ENCODE results near the gene SAMD4B. TPM values are rescaled to one million over a fixed set of nuclear protein-coding genes. Genes with fewer than 3 reads are reported as not detected.
"Not testable (repeated sequence)": the region's sequence is repeated elsewhere in the genome, so short reads cannot be mapped to it uniquely, and the experiment has no call there.

Gene SAMD4B
- total RNA-seq, 2 donors from 2014 or later = 44.5 to 72.2 TPM

DNA sequence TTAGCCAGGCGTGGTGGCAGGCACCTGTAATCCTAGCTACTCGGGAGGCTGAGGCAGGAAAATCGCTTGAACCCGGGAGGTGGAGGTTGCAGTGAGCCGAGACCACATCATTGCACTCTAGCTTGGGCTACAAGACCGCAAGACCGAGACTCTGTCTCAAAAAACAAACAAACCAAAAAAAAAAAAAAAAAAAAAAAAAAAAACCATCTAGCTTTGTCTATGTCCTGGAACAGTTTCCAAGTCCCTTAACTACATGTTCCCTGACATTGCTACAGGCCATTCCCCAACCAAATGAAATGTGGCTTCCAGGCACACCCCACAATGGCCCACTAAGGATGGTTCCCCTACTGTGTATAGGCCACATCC, 32.9 kb upstream of the SAMD4B start:
- intact Hi-C loops (cut with DNase I); ATAC-seq; DNase-seq: not testable (repeated sequence)

DNA sequence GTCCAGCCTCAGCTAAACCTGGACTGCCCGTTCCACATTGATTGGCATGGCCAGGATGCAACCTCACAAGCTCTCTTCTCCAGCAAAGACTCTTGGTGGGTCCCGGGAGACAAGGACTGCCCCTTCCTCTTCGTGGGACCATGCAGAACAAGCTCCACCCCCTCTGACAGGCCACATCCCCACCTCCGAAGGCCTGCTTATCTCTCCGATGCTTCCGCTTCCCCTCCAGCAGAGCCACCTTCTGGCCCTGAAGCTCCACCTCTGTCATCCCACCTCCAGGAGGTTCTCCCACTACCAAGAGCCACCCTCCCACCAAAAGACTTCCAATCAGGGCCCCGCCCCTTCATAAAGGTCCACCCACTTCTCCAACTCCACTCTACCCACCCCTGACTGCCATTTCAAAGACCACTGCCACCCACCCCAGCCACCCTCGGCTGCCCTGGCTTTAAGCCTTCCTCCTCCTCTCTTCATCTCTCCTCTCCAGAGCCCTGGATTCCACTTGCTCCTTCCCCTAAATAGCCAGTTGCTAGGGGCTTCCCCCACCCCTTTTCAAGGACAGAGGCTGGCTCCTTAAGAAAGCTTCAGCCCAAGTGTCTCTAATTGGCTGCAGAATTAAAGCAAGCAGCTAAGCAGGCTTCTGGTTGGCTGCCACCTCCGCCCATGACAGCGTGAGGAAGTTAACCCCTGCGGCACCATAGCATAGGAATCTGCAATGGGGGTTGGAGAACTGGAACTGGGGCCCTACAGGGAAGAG, 31.5 kb upstream of the SAMD4B start:
- ATAC-seq (no peak), DNase-seq (no peak)
- intact Hi-C loops (cut with DNase I) = no loop called here

DNA sequence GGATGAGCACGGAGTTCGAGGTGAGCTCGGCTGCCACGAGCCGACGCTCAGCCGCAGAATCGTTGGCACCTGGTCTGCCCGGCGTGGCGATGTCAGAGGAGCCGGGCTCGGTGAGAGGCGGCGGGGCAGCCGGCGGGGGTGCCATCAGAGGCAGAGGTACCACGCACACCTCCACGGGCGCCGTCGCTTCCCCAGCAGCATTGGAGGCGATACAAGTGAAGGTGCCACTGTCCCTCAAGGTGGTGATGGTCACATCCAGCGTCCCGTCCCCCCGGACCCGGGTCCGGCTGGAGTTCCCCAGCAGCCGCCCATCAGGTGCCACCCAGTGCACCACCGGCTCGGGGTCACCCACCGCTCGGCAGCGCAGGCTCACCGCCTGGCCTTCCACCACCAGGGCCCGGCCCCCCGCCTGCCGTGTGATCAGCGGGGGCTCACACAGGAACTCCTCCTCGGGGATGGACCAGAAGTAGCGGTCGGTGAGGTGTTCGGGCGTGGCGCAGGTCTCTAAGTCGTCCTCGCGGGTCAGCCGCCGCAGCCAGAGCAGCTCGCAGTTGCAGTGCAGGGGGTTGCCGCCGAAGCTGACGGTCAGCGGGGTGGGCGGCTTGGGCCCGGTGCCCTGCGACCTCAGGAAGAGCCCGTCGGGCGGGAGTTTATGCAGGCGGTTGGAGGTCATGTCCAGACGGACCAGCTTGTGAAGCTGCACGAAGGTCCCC, 28.0 kb upstream of the SAMD4B start:
- no peak for DNase-seq
- intact Hi-C loops (cut with DNase I) = no loop called here
- ATAC-seq = no peak

DNA sequence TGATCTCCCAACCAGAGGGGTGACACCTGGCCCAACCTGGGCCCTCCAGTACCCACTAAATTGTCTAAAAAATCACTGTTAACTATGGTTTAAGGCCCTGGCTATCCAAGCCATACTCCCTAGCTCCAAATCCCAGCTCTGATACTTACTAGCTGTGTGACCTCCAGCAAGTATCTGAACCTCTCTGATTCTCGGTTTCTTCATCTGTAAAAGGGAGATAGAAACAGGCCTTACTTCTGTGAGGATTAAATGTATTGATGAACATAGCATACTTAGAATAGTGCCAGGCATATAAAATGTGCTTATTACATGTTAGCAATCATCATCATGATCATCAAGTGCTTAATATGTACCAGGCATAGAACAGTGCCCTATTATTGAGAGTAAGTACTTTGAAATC, 26.3 kb upstream of the SAMD4B start:
- ATAC-seq = no peak

DNA sequence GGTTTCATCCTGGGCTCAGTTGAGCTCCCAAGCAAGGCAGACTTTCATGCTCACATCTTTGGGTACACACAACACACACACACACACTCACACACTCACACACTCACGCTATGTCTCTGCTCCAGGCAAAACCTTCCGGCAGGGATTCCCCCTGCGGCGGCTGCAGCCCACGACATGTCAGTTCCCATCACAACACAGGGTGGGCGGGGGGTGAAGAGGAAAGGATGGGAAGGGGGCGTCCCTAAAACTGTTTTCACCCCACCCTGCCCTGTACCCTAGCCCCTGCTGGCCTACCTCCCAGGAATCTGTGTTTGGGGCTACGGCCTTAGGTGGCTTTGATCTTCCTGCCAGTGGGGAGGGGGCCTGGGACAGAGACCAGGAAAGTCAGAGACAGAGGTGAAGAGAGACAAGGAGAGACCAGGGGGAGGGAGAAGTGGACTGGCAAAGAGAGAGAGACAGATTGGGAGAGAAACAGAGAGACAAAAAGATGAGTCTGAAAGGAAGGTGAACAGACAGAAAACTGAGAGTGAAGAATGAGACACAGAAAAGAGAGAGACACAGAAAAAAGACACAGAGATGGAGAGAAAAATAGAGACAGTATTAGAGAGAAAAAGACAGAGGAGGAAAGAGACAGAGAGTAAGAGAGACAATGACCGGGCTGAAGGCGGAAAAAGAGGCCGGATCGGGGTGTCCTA, 25.4 kb upstream of the SAMD4B start:
- ATAC-seq (no peak), DNase-seq (no peak)
- intact Hi-C loops (cut with DNase I) = no loop called here

More for the DNA sequence above, 26.3 kb upstream of the SAMD4B start:
- DNase-seq = no peak
- intact Hi-C loops (cut with DNase I) = no loop called here

DNA sequence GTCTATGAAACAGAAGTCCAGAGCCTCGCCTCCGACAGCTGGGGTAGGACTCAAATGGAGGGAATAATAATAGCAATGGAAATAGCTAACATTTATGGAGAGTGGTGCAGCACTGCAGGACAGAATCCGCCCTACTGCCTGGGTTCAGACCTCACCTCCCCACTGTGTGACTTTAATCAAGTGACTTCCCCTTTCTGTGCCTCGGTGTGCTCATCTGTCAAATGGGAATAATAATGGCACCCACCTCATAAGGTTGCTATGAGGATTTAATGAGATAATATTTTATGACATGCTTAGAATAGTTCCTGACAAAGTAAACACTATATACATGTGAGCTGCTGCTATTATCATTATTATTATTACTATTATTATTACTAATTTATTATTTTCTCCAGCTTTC, 24.7 kb upstream of the SAMD4B start:
- DNase-seq = no peak
- intact Hi-C loops (cut with DNase I) = no loop called here
- ATAC-seq = no peak

DNA sequence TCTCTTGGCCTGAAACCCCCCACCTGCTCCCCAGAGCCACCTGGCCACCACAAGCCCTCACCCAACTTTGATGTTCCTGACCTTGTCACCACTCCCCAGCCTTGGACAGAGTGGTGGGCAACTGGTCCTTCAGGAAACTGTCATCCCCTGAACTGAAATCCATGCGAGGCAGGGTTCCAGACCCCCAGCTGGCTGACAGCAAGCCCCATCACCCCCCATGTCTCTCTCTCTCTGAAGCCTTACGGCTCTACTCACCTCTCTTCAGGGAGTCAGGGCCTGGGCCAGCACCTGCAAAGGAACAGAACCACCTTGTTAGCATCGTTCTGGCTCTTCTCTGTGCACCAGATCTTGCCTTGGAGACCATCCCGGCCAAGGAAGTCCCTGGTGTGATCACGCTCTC, 24.1 kb upstream of the SAMD4B start:
- intact Hi-C loops (cut with DNase I) = no loop called here
- DNase-seq (no peak), ATAC-seq (no peak)

DNA sequence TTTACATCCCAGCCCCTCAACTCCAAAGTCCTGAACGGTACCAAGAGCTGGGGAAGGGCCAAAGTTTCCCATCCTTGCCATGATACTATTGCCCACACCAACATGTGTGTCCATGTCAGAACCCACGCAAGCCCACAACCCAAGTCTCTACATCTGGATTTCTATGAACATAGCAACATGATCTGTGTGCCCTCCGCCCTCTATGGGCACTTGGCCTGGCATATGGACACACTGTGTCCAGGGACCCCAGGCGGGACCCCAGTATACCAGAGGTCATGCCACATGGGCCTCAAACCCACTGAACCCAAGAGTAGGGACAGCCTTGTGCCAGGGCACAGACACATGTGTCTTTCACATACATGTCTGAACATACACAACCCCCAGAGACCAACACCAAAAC, 23.5 kb upstream of the SAMD4B start:
- DNase-seq = no peak
- no peak for ATAC-seq
- intact Hi-C loops (cut with DNase I) = no loop called here

DNA sequence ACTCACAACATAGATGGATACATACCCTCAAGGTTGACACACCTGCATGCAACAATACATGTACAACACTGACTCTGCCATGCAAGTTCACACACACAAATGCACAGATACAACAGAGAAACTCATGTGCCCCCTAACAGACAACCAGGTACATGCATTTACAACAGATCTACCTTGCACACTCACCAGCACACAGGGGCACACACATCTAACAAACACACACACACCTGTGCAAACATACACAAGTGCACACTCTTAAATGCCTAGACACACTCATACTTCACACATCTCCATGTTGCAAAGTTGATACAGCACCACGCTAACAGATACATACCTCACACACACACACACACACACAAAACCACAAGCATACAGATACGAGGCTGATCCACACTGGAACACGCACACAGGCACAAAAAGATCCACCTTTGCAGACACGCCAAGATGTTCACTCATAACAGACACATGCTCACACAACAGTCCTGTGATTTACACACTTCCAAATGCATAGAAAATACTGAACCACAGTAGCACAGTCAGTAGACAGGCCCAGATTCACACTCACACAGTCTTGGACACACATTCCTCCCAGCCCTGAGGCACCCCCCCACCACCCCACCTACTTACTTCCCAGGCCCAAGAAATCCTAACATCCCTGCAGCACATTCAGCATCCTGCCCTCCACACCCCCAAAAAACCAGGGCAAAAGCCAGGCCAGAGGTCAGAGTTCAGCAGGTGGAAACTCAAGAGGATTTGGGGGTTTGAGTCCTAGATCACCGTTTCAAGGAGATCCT, 22.9 kb upstream of the SAMD4B start:
- intact Hi-C loops (cut with DNase I) = no loop called here
- no peak for DNase-seq

DNA sequence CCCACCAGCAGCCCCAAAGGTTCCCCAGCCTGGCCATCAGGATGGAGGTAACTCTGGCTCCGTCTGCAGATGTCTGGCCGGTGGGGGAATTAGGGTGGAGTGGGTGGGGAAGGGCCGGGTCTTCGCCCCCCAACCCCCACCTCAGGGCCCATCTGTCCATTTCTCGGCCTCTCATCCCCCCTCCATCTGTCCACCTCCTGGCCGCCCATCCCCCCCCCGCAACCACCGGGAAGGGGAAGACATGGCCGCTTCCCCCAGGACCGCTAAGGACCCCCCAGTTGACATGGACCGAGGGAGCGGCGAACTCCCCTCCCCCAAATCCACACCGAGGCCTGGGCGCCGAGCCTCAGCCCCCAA, 22.4 kb upstream of the SAMD4B start:
- DNase-seq (no peak), ATAC-seq (no peak)
- intact Hi-C loops (cut with DNase I) = loop anchor here (5.0 to 10.0 kb wide), 2 partner anchors 125 to 208 kb away; partner anchors contain the start of gene NCCRP1 (in 1 of the 2)

More for the DNA sequence above, 22.9 kb upstream of the SAMD4B start:
- ATAC-seq = no peak

DNA sequence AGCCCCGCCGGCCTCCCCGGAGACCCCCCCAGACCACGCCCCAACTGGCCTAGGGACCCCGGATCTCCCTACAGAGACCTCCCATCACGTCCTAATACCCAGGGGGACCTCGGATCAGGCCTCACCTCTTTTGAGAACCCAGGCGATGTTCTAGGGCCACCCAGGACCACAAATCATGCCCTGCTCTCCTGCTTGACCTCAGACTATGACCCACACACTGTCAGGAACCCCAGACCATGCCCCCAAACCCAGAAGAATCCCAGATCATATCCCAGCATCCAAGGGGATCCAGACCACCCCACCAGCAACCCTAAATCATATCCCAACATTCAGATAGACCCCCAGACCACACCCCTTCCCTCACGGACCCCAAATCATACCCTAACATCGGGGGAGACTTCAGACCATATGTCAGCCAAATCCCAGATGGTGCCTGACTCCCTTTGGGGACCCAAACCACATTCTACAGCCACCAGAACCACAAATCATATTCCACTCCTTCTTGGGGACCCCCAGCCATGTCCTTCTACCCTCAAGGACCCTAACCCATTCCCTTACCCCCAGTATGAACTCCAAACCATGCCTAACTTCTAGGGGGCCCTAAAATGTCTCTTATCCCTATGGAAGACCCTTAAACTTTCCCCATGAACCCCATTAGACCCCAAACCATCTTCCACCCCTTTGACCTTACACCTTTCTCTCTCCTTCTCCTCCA, 20.9 kb upstream of the SAMD4B start:
- no peak for ATAC-seq
- intact Hi-C loops (cut with DNase I) = loop anchor here (5.0 to 10.0 kb wide), 2 partner anchors 126 to 209 kb away; partner anchors contain the start of gene NCCRP1 (in 1 of the 2)
- no peak for DNase-seq

DNA sequence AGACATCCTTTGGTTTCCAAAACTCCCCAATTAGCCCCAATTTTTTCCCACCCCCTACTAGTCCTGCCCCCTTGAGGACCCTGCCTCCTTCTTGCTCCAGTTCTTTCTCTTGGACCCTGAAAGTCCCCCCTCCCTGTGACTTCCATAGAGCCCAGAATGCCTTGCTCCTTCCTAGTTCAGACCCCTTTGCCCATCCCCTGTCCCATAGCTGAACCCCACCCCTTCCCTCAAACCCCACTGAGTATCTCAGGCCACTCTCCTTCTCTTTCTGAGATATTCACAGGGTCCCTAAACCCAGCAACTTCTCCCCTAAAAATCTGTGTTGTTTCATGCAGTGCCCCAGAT, 20.4 kb upstream of the SAMD4B start:
- no peak for ATAC-seq
- no peak for DNase-seq
- intact Hi-C loops (cut with DNase I) = loop anchor here (5.0 to 10.0 kb wide), 2 partner anchors 127 to 210 kb away; partner anchors contain the start of gene NCCRP1 (in 1 of the 2)

DNA sequence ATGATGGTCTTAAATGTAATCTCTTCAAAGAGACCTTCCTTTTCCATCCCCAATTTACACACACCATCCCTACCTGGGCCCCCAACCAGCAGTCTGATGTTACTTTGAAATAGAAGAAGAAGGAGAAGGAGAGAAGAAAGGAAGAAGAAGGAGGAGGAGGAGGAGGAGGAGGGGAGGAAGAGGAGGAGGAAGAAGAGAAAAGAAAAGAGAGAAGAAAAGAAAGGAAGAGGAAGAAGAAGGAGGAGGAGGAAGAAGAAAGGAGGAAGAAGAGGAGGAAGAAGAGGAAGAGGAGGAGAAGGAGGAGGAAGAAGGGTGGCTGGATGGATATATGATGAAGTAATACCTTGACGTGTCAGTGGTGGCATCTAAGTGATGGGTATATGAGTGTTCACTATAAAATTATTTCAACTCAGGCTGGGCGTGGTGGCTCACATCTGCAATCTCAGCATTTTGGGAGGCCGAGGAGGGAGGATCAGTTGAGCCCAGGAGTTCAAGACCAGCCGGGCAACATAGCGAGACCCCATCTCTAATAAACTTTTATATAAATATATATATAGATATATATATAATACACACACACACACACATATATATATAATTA, 17.9 kb upstream of the SAMD4B start:
- ATAC-seq (no peak), DNase-seq (no peak)
- intact Hi-C loops (cut with DNase I) = loop anchor here (5.0 to 10.0 kb wide), 2 partner anchors 130 to 212 kb away; partner anchors contain the start of gene NCCRP1 (in 1 of the 2)

DNA sequence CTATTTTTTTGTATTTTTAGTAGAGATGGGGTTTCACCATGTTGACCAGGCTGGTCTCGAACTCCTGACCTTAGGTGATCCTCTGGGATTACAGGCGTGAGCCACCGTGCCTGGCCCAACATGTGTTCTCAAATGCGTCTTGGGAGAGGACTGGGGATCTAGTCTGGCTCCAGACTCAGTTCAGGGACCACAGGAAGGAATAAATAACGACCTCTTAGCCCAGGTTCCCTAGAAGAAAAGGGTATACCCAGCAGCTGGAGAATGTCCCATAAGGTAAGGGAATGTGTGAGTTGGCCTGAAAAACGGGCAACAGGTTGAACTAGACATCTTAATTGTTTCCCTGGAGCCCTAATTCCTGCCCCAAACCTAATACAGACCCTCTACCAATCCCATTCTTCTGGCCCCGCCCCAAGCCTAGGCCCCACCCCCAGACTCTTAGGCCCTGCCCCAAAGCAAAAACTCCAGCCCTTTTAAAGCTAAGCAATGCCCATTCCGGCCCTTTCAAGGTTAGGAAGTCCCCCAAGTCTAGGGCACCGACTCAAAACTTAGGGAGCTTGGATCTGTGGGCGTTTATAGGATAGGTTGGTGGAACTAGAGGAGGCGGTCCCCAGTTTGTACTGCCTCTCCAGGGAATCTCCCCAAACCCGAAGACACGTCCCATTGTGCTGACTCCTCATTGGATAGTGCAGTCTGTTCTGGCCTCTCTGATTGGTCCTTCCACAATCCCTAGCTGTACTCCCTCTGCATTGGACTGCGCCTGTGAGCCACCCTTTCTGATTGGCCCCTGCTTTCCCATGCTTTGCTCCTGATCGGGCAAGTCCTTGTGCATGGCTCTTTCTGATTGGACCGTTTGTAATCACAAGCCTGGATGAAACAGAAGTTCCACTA, 16.2 kb upstream of the SAMD4B start:
- ATAC-seq (no peak), DNase-seq (no peak)
- intact Hi-C loops (cut with DNase I) = loop anchor here in 1 of 2 donors (5.0 to 10.0 kb wide), 2 partner anchors 131 to 364 kb away; partner anchors contain the start of gene NCCRP1

DNA sequence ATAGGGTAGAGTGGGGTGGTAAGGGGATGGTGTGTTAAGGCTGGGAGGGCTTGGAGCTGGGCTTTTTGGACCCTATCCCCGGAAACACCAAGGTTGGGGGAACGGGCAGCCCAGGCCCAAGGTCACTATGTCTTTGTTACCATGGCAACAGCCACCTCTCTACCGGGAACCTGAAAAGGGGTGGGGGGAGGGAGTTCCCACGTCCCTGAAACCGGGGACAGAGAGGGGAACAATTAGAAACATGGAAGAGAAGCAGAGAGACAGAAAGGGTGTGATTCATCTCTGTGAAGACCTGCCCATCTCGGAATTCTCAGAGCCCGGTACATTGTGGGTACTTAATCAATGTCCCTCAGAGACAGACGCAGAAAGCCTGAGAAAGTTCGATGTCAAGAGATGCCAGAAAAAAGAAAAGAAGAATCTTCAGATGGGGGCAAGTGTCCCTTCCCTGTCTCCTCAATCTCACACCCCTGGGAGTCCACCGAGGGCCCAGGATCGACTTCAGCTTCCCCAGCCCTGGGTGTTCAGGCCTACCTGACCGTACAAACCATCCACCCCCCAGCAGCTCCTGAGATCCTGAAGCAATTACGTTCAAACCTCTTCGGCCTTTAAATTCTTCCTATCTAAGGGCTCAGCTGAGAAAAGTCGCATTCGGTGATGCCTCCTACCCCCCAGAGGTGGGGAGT, 14.7 kb upstream of the SAMD4B start:
- DNase-seq = no peak
- intact Hi-C loops (cut with DNase I) = loop anchor here (1.0 to 10.0 kb wide), 4 partner anchors 133 to 365 kb away; partner anchors contain the start of gene NCCRP1 (in 1 of the 2)
- ATAC-seq = peak in 1 of 2 donors; percentile 15

DNA sequence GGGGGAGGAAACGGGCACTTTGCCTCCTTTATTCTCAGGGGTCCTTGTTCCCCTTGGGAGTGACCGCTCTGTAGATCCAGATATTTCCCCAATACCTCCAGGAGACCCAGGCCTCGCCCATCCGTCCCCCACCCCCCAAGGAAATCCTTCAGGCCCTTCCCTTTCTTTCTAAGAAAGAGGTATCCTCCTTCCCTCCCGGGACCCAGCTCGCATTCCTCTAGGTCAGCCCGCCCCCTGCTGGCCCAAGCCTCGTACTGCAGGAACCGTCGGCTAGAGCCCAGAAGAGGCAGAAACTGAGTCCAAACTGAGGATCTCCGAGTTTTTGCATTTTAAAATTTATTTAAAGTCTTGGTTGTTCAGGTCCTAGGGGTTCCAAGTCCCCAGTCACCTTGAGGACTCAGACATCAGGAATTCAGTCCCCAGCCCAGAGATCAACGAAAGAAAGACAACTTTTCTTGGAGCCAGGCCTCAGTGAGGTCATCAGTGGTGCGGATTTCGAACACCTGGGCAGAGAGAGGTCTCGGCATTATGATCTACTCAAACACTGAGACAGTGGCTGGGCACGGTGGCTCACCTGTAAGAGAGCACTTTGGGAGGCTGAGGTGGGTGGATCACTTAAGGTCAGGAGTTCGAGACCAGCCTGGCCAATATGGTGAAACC, 14.0 kb upstream of the SAMD4B start:
- ATAC-seq (peak; percentile 80 to 86), DNase-seq (peak; percentile 85)
- intact Hi-C loops (cut with DNase I) = loop anchor here (1.0 to 10.0 kb wide), 4 partner anchors 133 to 366 kb away; partner anchors contain the start of gene NCCRP1 (in 1 of the 2)
